Fibroblast of lung (primary cell): ENCODE data around the gene TMEM140. TPM values are rescaled to one million over a fixed set of nuclear protein-coding genes. Genes with fewer than 3 reads are reported as not detected.

Experiments
- DNase-seq, 2 donors: peaks; one replicate each; pipeline versions ENCODE4 v3.0.0 to v3.0.0-alpha.2; 2010; ENCODE audit warnings: low read depth in 2 of 2
- H2AFZ ChIP-seq: 2 replicates; pipeline ENCODE4 v1.5.1; 2012; ENCODE audit warnings: low read length, control low read depth, inconsistent platforms
- H3K27ac ChIP-seq: 2 replicates; pipeline ENCODE4 v1.5.1; 2011; ENCODE audit warnings: low read length, control low read depth; ENCODE audit not compliant: insufficient read depth
- H3K27me3 ChIP-seq: 2 replicates; pipeline ENCODE4 v1.5.1; 2011; ENCODE audit warnings: mild to moderate bottlenecking, low read length; ENCODE audit not compliant: control insufficient read depth, insufficient read depth
- H3K36me3 ChIP-seq: 2 replicates; pipeline ENCODE4 v1.5.1; 2011; ENCODE audit warnings: low read length; ENCODE audit not compliant: control insufficient read depth, insufficient read depth
- H3K4me1 ChIP-seq: 2 replicates; pipeline ENCODE4 v1.5.1; 2011; ENCODE audit warnings: low read length; ENCODE audit not compliant: control insufficient read depth, insufficient read depth; ENCODE audit errors: extremely low read depth
- H3K4me2 ChIP-seq: 2 replicates; pipeline ENCODE4 v1.5.1; 2011; ENCODE audit warnings: low read length, control low read depth; ENCODE audit not compliant: insufficient read depth; ENCODE audit errors: extremely low read depth
- H3K4me3 ChIP-seq, 4 experiments: fragments of 200-600 bp in 1 of 4; sonication (generic) in 1 of 4; replicated peaks in 1 of 4; 2 replicates each; pipeline ENCODE4 v1.5.1; 2011 to 2016; ENCODE audit warnings: low read length in 4 of 4, low read depth in 3 of 4, mild to moderate bottlenecking in 3 of 4, control low read depth in 2 of 4, inconsistent platforms in 1 of 4, mixed read lengths in 1 of 4; ENCODE audit not compliant: insufficient read depth in 1 of 4; ENCODE audit errors: control extremely low read depth in 1 of 4
- H3K79me2 ChIP-seq: 2 replicates; pipeline ENCODE4 v1.5.1; 2012; ENCODE audit warnings: mild to moderate bottlenecking, low read length, inconsistent platforms; ENCODE audit not compliant: control insufficient read depth, insufficient read depth
- H3K9ac ChIP-seq: 2 replicates; pipeline ENCODE4 v1.5.1; 2011; ENCODE audit warnings: mild to moderate bottlenecking, low read length, control low read depth; ENCODE audit not compliant: insufficient read depth
- H3K9me3 ChIP-seq: 2 replicates; pipeline ENCODE4 v1.5.1; 2012; ENCODE audit warnings: low read depth, low read length; ENCODE audit not compliant: control insufficient read depth, insufficient read depth
- H4K20me1 ChIP-seq: 2 replicates; pipeline ENCODE4 v1.5.1; 2011; ENCODE audit warnings: low read length; ENCODE audit not compliant: control insufficient read depth, insufficient read depth; ENCODE audit errors: extremely low read depth
- CTCF ChIP-seq, 2 donors: IDR thresholded peaks in 1 of 2; conservative IDR thresholded peaks in 1 of 2; 1 replicate in 1 of 2; 2 replicates in 1 of 2; pipeline ENCODE4 v1.5.1; 2011 to 2012; ENCODE audit warnings: low read length in 2 of 2, control low read depth in 1 of 2, inconsistent platforms in 1 of 2, low read depth in 1 of 2, mild to moderate bottlenecking in 1 of 2
- EZH2 ChIP-seq: IDR thresholded peaks from 2 replicates; pipeline ENCODE4 v1.5.1; 2012; ENCODE audit warnings: low read length, control low read depth, mild to moderate bottlenecking; ENCODE audit errors: missing control alignments
- polyA plus RNA-seq, 2 donors: library from polyadenylated mRNA; depleted of rRNA in 1 of 2; stranded (reverse) in 1 of 2; unstranded in 1 of 2; fragments of >200 nt; gene quantifications; 2 replicates each; pipeline ENCODE4 v1.2.1, GENCODE V29; 2011 to 2012; ENCODE audit warnings: missing spikeins in 1 of 2
- total RNA-seq: library from RNA; depleted of rRNA; stranded (reverse); fragments of >200 nt; gene quantifications from 2 replicates; pipeline ENCODE4 v1.2.1, GENCODE V29; 2014

Gene TMEM140
- total and polyA plus RNA-seq, 2 donors (not counting 1 experiment from before 2014, with no cell fraction given): 8.7 to 29.7 TPM

- H3K9me3 ChIP-seq: peaks cover 2% of the 10 kb centered on the region
- no peak for DNase-seq
- no peak overlapping the region for H3K27ac ChIP-seq
- H3K4me2 ChIP-seq: no peak overlapping the region
- TF ChIP-seq EZH2: no peak
- no peak for TF ChIP-seq CTCF (conservative IDR thresholded peaks at IDR 0.05 in 1 of 2, IDR thresholded peaks at IDR 0.05 in 1 of 2; ENCODE audit: low read depth in 1 of 2, low read length in 2 of 2)
- H3K4me3 ChIP-seq: no peak overlapping the region
- H3K79me2 ChIP-seq: no peaks in the 10 kb centered on the region
- H3K27me3 ChIP-seq: no peaks in the 10 kb centered on the region
- H3K9ac ChIP-seq: no peak overlapping the region
- H2AFZ ChIP-seq: no peak overlapping the region
- H3K36me3 ChIP-seq: peaks cover 2% of the 10 kb centered on the region
- no peaks in the 10 kb centered on the region for H4K20me1 ChIP-seq
- no peaks in the 10 kb centered on the region for H3K4me1 ChIP-seq
Observed at GRCh38 chr7:135178364-135178763, 30.5 kb downstream of the TMEM140 start.

- Histone ChIP-seq H3K9ac (no peak overlapping the region), H3K4me3 (no peak overlapping the region), H4K20me1 (no peaks in the 10 kb centered on the region), H3K9me3 (peaks cover 2% of the 10 kb centered on the region), H3K79me2 (no peaks in the 10 kb centered on the region), H2AFZ (no peak overlapping the region), H3K4me1 (no peaks in the 10 kb centered on the region), H3K4me2 (no peak overlapping the region), H3K27me3 (no peaks in the 10 kb centered on the region), H3K27ac (no peak overlapping the region), H3K36me3 (peaks cover 4% of the 10 kb centered on the region)
- no peak for DNase-seq
- no peak for TF ChIP-seq EZH2
- no peak for TF ChIP-seq CTCF (conservative IDR thresholded peaks at IDR 0.05 in 1 of 2, IDR thresholded peaks at IDR 0.05 in 1 of 2; ENCODE audit: low read depth in 1 of 2, low read length in 2 of 2)
Observed at GRCh38 chr7:135179321-135179925, 31.6 kb downstream of the TMEM140 start.

GRCh38 chr7:135180122-135180521 lies 32.2 kb downstream of the TMEM140 start:
- Histone ChIP-seq H4K20me1 (no peaks in the 10 kb centered on the region), H3K36me3 (peaks cover 4% of the 10 kb centered on the region), H2AFZ (no peak overlapping the region), H3K79me2 (no peaks in the 10 kb centered on the region), H3K9me3 (peaks cover 2% of the 10 kb centered on the region), H3K27me3 (no peaks in the 10 kb centered on the region), H3K9ac (no peak overlapping the region), H3K4me2 (no peak overlapping the region), H3K27ac (no peak overlapping the region), H3K4me3 (no peak overlapping the region), H3K4me1 (no peaks in the 10 kb centered on the region)
- no peak for DNase-seq
- TF ChIP-seq CTCF (conservative IDR thresholded peaks at IDR 0.05 in 1 of 2, IDR thresholded peaks at IDR 0.05 in 1 of 2; ENCODE audit: low read depth in 1 of 2, low read length in 2 of 2) (no peak), EZH2 (no peak)
